ENCODE measurements around the gene IPO7.
A peak's percentile ranks its signal among the peaks of the same experiment; 100 is the strongest.
"Not testable (repeated sequence)": the region's sequence is repeated elsewhere in the genome, so short reads cannot be mapped to it uniquely, and the experiment has no call there.

Gene IPO7

DNA sequence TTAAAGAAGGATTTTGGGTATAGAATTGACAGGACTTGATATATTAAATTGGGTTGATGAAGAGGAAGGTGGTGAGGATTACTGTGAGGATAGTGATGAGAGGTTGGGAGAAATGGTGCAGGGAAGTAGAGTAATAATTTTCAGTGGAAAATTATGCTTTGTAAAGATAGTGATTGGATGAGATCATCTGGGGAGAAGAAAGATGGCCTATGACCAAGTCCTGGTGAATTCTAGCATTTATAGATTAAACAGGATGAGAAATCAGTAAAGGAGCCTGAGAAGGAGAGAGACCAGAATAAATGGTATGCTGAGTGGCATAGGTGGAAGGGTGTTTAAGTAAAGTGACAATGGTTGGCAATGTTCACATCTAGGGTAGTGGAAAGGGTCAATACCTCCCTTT is 15.0 kb downstream of the IPO7 start:
- no peak for DNase-seq

DNA sequence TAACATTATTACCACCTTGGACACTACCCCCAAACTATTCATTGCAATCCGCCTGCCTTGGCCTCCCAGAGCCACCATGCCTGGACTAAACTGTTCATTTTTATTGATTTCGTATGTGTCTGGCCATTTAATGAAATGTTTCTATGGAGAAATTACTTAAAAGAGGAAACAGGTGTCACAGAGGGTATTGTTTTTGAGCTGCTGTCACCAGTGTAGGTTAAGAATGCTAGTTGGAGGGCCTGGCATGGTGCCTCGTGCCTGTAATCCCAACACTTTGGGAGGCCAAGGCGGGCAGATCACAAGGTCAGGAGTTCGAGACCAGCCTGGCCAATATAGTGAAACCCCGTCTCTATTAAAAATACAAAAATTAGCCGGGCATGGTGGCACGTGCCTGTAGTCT is 17.4 kb downstream of the IPO7 start:
- DNase-seq = not testable (repeated sequence)

DNA sequence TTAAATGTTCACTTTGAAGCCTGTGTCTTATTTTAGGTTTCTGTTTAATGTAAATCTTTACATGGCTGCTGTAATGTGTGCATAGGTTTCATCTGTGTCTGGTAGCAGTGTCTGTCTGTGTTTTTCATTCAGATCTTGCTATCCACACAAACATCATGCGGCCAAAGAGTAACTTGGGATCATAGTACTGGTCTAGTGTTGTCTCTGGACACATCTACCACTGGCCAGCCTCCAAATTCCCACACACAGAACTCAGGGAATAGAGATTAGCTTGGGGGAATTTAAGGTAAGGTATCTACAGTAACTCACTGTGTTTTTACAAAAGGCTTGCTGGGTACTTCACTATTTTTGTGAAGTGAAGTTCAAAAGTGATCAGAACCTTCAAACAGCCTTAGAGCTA is 44.3 kb downstream of the IPO7 start:
- DNase-seq = no peak

- no peak for DNase-seq
Measured at GRCh38 chr11:9438611-9439010, 54.2 kb downstream of the IPO7 start.

DNA sequence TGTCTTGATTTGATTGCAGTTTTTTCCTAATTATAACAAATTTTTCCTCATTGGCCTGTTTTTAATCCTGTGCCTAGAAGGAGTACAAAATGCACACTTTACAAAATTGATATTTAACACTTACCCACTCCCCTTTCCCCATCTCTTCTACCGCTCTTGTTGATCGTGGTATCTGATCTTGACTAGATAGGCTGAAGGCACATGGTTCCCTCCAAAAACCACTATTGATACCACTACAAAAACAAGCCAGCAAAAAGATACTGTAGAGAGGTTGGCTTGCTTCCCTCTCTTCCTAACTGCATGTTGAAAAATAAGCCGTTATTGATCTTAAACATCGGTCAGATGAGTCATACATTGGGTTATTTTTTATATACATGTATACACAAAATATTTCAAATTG is 61.8 kb downstream of the IPO7 start:
- DNase-seq = no peak

DNA sequence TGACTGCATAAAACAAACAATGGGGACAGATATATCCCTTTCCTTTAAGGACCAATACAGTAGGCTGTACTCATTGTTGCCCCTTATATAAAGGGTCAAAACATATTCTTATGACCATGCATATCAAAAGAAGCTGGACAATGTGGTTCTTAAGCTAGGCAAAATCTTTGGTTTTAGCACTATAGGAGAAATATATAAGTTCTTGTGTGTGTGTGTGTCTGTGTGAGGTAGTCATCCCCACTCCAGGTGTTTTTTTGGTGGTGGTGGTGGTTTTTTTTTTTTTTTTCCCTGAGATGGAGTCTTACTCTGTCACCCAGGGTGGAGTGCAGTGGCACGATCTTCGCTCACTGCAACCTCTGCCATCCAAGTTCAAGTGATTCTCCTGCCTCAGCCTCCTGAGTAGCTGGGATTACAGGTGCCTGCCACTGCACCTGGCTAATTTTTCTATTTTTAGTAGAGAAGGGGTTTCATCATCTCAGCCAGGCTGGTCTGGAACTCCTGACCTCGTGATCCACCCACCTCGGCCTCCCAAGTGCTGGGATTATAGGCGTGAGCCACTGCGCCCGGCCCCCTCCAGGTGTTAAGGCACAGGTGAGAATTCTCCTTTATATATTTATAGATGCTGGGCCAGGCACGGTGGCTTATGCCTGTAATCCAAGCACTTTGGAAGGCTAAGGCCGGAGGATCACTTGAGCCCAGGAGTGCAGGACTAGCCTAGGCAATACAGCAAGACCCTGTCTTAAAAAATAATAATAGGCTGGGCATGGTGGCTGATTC is 64.3 kb downstream of the IPO7 start:
- no peak for DNase-seq

DNA sequence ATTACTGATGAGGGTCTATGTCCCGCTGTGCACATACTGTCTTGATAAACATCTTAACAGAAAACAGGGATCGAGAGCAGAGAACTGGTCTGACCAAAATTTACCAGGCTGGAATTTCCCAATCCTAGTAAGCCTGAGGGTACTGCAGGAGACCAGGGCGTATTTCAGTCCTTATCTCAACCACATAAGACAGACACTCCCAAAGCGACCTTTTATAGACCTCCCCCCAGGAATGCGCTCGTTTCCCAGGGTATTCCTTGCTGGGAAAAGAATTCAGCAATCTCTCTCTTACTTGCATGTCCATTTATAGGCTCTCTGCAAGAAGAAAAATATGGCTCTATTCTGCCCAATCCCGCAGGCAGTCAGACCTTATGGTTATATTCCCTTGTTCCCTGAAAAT is 67.6 kb downstream of the IPO7 start:
- not testable (repeated sequence) for DNase-seq

DNA sequence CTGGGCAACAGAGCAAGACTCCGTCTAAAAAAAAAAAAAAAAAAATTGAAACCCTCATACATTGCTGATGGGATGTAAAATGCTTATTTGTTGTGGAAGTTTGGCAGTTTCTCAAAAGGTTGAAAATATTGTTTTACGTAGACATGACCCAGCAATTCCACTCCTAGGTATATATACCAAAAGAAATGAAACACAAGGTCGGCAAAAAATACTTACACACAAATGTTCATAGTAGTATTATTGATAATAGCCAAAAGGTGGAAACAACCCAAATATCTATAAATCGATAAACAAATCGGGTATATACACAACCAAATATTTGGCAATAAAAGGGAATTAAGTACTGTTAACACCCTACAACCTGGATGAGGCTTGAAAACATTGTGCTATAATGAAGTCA is 71.3 kb downstream of the IPO7 start:
- no peak for DNase-seq

GRCh38 chr11:9459667-9460321 is 75.3 kb downstream of the IPO7 start:
- DNase-seq = peak; percentile 49 to 55

DNA sequence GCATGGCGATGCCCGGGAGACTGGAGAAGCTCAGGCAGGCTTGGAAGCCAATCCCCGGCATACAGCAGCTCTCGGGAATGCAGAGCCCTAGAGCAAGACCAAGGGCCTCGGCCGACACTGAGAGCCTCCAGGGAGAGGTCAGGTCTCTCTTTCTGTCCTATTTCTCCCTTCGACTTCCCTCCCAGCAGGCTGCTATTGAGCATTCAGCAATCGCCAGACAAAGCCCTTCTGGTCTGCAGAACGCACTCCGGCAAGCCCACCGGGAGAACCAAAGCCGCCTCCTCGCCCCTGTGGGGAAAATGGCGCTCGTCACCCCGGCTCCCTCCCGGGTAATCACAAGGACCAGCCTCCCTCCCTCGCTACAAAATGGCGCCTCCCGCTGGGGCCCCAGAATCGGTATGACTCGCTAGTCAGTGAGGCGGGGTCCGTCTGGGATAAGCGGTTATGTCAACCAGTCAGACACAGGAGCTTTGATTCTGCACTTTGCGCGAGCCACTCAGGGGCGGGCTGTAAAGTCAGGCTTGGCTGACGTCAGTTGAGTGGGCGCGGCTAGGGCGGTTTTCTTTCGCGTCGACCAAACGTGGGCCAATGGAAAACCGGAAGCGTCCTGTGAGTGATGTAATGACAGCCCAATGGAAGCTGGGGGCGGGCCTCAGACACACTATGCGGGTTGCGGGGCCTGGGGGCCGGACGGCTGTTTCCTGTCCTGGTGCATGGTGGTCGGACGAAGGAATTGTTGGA is 76.0 kb downstream of the IPO7 start, which contains the start of gene ZNF143:
Gene ZNF143 (plus strand): TSS at position 691 of the 741 bp plus-strand sequence. CDS start 10,297 bp downstream, outside the sequence.
- DNase-seq = peak; percentile 100

DNA sequence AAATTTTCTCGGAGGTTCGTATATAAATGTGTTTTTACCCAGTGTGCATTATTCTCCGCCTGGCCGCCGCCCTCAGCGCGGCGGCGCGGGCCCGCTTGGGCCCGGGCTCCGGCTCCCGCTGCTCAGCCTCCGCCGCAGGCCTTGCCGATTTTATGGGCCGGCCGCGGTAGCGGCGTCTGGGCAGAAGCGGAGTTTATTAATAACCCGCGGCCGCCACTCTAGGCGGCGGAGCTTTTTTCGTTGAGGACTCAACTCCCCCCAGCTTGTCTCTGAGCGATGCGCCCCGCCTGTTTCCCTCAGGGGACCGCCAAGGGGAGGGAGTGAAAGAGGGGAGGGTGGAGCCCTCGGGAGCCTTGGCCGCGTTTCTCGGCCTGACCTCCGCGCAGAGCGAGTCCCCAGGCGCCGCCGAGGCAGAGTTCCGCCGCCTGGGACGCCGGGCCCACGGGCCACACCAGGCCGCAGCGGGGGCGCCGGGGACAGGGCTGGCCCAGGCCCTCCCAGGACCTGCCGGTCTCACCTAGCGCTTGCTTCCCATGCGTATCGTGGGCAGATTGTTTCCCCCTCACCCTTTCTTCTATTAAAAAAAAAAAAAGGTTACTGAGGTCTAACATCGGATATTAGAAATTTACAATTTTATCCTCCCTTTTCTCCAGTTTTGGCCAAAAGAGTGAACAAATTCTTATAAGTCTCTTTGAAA is 76.8 kb downstream of the IPO7 start:
- DNase-seq = peak; percentile 72 to 77

DNA sequence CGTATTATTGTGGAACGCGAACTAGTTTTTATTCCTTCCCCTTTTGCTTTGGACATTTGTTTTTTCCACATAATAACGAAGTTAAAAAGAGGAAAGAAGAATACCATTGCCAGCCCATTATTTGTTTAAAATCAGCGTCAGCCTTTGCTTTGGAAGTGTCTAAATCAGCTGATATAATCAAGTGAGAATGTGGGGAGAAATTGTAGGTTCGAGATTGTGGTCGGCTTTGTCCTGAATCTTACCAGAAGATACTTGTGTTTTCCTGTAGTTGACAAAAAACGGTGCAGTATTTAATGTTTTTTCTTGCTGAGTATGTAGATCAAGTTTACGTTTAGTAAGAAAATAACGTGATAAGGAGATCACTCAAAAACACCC is 77.3 kb downstream of the IPO7 start:
- DNase-seq = no peak

GRCh38 chr11:9462172-9462799 is 77.8 kb downstream of the IPO7 start:
- DNase-seq = no peak

GRCh38 chr11:9462806-9463537 is 78.5 kb downstream of the IPO7 start:
- no peak for DNase-seq

GRCh38 chr11:9470765-9471164 is 86.3 kb downstream of the IPO7 start:
- no peak for DNase-seq

GRCh38 chr11:9473408-9473807 is 89.0 kb downstream of the IPO7 start:
- DNase-seq = no peak

DNA sequence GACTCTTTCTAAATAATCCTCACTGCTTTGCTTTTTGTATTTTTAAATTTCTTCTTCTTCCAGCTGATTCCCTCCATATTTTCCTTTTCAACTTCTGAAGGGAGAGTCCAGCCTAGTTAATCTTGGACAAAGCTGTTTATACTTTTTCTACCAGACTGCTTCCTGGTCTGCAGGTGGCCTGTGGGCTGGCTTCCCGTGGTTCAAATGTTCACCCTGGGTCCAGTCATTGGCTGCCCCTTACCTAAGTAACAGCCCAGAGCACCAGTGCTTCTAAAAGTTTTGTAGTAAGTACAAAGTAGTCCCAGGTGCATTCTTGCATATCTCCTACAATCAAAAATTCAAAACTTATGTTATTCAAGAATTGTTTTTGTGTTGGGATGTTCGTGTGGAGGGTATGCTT is 95.4 kb downstream of the IPO7 start:
- DNase-seq = no peak

DNA sequence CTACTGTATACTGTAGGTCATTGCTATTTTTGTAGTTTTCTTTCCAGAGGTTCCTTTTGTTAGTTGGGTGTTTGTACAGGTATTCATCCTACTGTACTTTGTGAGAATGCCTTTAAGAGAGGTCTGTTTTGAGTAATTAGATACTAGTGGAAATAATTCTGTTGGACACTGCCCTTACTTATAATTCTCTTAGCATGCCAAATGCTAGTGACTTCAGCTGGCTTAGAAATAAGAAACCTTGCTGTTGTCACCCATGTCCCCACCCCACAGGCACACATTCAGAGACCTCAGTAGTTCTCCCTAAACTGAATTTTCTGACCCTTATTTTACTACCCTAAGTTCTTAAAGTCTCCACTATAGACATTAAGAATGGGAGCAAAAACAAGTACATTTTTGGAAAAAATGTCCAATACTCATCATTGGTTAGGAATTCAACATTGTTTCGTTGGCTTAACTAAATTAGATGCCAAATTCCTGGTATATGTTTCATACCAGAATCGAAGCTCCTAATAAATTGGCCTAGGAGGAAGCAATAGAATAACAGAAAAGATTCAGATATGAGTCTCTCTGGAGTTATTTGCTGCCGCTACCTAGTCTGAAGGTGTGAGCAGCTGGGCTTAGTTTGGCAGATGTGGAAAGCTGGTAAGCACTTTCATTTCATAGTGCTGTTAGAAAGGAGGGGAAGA is 104.8 kb downstream of the IPO7 start:
- no peak for DNase-seq

DNA sequence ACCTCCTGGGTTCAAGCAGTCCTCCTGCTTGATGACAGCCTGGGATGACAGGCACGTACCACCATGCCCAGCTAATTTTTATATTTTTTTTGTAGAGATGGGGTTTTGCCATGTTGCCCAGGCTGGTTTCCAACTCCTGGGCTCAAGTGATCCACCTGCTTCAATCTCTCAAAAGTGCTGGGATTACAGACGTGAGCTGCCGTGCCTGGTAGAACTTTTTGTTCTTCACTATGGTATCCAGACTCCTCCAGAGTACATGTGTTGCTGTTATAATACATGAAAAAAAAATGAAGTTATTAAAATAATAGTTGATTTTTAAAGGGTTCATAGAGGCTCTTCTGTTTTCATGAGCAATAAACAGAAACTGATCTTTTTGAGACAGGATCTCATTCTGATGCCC is 105.9 kb downstream of the IPO7 start:
- DNase-seq = no peak

DNA sequence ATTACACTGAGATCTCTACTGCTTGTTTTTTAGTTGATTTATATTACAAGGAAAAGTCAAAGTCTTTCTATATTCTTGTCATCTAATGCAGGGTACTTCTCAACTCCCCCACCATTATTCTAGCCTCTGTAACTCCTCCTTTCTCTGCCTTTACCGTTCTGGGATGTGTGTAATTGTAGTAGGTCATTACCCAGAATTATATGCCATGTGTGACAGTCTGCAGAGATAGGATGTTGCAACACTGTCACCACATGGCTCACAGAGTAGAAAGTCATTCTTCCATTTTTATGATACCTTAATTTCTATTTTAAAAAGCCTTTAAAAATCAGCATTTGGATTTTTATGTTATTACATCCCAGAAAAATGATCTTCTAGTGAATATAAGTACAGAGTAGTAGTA is 109.0 kb downstream of the IPO7 start:
- no peak for DNase-seq

- no peak for DNase-seq
Measured at GRCh38 chr11:9494316-9494715, 109.9 kb downstream of the IPO7 start.
